ENCODE results near the gene ARID1B. TPM values are rescaled to one million over a fixed set of nuclear protein-coding genes. Genes with fewer than 3 reads are reported as not detected.

ARID1B gene
- total RNA-seq, 1 donor from 2014 or later: 18.5 TPM

- no peak overlapping the region for H3K4me3 ChIP-seq (ENCODE audit: low read depth, low read length)
- no peak for TF ChIP-seq CTCF (conservative IDR thresholded peaks at IDR 0.05; ENCODE audit: low read depth, low read length)
- DNase-seq (ENCODE audit: low read depth): no peak
These were observed 16.8 kb upstream of the ARID1B start for GRCh38 chr6:156760377-156760776.

- no peak for DNase-seq (ENCODE audit: low read depth)
- TF ChIP-seq CTCF (conservative IDR thresholded peaks at IDR 0.05; ENCODE audit: low read depth, low read length): no peak
- no peak overlapping the region for H3K4me3 ChIP-seq (ENCODE audit: low read depth, low read length)
These were observed 14.6 kb upstream of the ARID1B start for GRCh38 chr6:156762547-156762946.

- H3K4me3 ChIP-seq (ENCODE audit: low read depth, low read length): no peak overlapping the region
- TF ChIP-seq CTCF (conservative IDR thresholded peaks at IDR 0.05; ENCODE audit: low read depth, low read length): no peak
- no peak for DNase-seq (ENCODE audit: low read depth)
These were observed 12.1 kb upstream of the ARID1B start for GRCh38 chr6:156765117-156765516.

GRCh38 chr6:156767603-156768467 is 9.3 kb upstream of the ARID1B start:
- TF ChIP-seq CTCF (conservative IDR thresholded peaks at IDR 0.05; ENCODE audit: low read depth, low read length): no peak
- no peak overlapping the region for H3K4me3 ChIP-seq (ENCODE audit: low read depth, low read length)
- DNase-seq (ENCODE audit: low read depth): no peak

- no peak overlapping the region for H3K4me3 ChIP-seq (ENCODE audit: low read depth, low read length)
- TF ChIP-seq CTCF (conservative IDR thresholded peaks at IDR 0.05; ENCODE audit: low read depth, low read length): no peak
- DNase-seq (ENCODE audit: low read depth): no peak
These were observed 6.1 kb upstream of the ARID1B start for GRCh38 chr6:156771047-156771446.

- DNase-seq (ENCODE audit: low read depth): no peak
- no peak for TF ChIP-seq CTCF (conservative IDR thresholded peaks at IDR 0.05; ENCODE audit: low read depth, low read length)
- H3K4me3 ChIP-seq (ENCODE audit: low read depth, low read length): no peak overlapping the region
These were observed 5.4 kb upstream of the ARID1B start for GRCh38 chr6:156771761-156772160.

- DNase-seq (ENCODE audit: low read depth): no peak
- no peak overlapping the region for H3K4me3 ChIP-seq (ENCODE audit: low read depth, low read length)
- no peak for TF ChIP-seq CTCF (conservative IDR thresholded peaks at IDR 0.05; ENCODE audit: low read depth, low read length)
These were observed 3.7 kb upstream of the ARID1B start for GRCh38 chr6:156773476-156773875.

Measured in epithelial cell of proximal tubule (primary cell).